Astrocyte (in vitro differentiated cells and primary cell): Measurements from ENCODE around the gene TAF4. TPM values are rescaled to one million over a fixed set of nuclear protein-coding genes. Genes with fewer than 3 reads are reported as not detected.

Experiments used
- DNase-seq: peaks from one replicate; pipeline ENCODE4 v3.0.0-alpha.2; 2010; ENCODE audit warnings: low read depth
- FAIRE-seq: peaks from 2 replicates; lab custom pipeline; 2011; peaks lifted over from hg19 to GRCh38; lab: Jason Lieb, UNC
- H2AFZ ChIP-seq: 2 replicates; pipeline ENCODE4 v1.6.0; 2012; ENCODE audit warnings: low read depth, low read length, inconsistent platforms
- H3K27ac ChIP-seq: 2 replicates; pipeline ENCODE4 v1.5.1; 2011; ENCODE audit warnings: low read depth, low read length, inconsistent platforms
- H3K27me3 ChIP-seq: 2 replicates; pipeline ENCODE4 v1.6.0; 2011; ENCODE audit warnings: low read length, inconsistent platforms; ENCODE audit not compliant: insufficient read depth
- H3K36me3 ChIP-seq: 2 replicates; pipeline ENCODE4 v1.5.1; 2011; ENCODE audit warnings: low read length, inconsistent platforms; ENCODE audit not compliant: insufficient read depth
- H3K4me1 ChIP-seq: 2 replicates; pipeline ENCODE4 v1.5.1; 2011; ENCODE audit warnings: low read length, inconsistent platforms; ENCODE audit not compliant: insufficient read depth
- H3K4me2 ChIP-seq: 2 replicates; pipeline ENCODE4 v1.6.0; 2012; ENCODE audit warnings: low read length, inconsistent platforms
- H3K4me3 ChIP-seq: 2 replicates; pipeline ENCODE4 v1.5.1; 2011; ENCODE audit warnings: low read depth, mild to moderate bottlenecking, low read length, inconsistent platforms; ENCODE audit not compliant: insufficient read depth
- H3K79me2 ChIP-seq: 2 replicates; pipeline ENCODE4 v1.6.0; 2012; ENCODE audit warnings: mild to moderate bottlenecking, low read length, inconsistent platforms; ENCODE audit not compliant: insufficient read depth
- H3K9ac ChIP-seq: 2 replicates; pipeline ENCODE4 v1.6.0; 2012; ENCODE audit warnings: mild to moderate bottlenecking, low read length, inconsistent platforms
- H3K9me3 ChIP-seq: 2 replicates; pipeline ENCODE4 v1.5.1; 2012; ENCODE audit warnings: low read depth, mild to moderate bottlenecking, low read length, inconsistent platforms; ENCODE audit not compliant: insufficient read depth
- H4K20me1 ChIP-seq: 2 replicates; pipeline ENCODE4 v1.6.0; 2012; ENCODE audit warnings: low read length, inconsistent platforms; ENCODE audit not compliant: insufficient read depth
- H3K27ac Mint-ChIP-seq: one replicate; pipeline ENCODE4 v1.8.0; 2021; ENCODE audit warnings: mild to moderate bottlenecking, mixed read lengths; ENCODE audit not compliant: unreplicated experiment
- H3K27me3 Mint-ChIP-seq: one replicate; pipeline ENCODE4 v1.8.0; 2021; ENCODE audit warnings: low read depth, mixed read lengths; ENCODE audit not compliant: unreplicated experiment
- H3K36me3 Mint-ChIP-seq: one replicate; pipeline ENCODE4 v1.8.0; 2021; ENCODE audit warnings: low read depth, mixed read lengths; ENCODE audit not compliant: unreplicated experiment
- H3K4me1 Mint-ChIP-seq: one replicate; pipeline ENCODE4 v1.8.0; 2021; ENCODE audit warnings: low read depth, mixed read lengths; ENCODE audit not compliant: unreplicated experiment
- H3K4me3 Mint-ChIP-seq: one replicate; pipeline ENCODE4 v1.8.0; 2021; ENCODE audit warnings: mild to moderate bottlenecking, moderate library complexity, mixed read lengths; ENCODE audit not compliant: unreplicated experiment
- H3K9me3 Mint-ChIP-seq: one replicate; pipeline ENCODE4 v1.8.0; 2021; ENCODE audit warnings: mild to moderate bottlenecking, mixed read lengths; ENCODE audit not compliant: unreplicated experiment
- CTCF ChIP-seq: IDR thresholded peaks from 2 replicates; pipeline ENCODE4 v1.5.1; 2011; ENCODE audit warnings: low read depth, mild to moderate bottlenecking, inconsistent platforms, low read length, moderate library complexity; ENCODE audit not compliant: insufficient read depth
- EZH2 ChIP-seq: IDR thresholded peaks from 2 replicates; pipeline ENCODE4 v1.6.1; 2012; ENCODE audit warnings: mild to moderate bottlenecking, low read length, inconsistent platforms; ENCODE audit not compliant: insufficient read depth
- total RNA-seq: library from RNA; stranded (reverse); gene quantifications from 2 replicates; pipeline ENCODE4 v1.2.1, GENCODE V29; 2021

The TAF4 gene
- total RNA-seq, 1 donor from 2014 or later = 11.8 TPM

GRCh38 chr20:61938839-61939690 lies 126.6 kb downstream of the TAF4 start:
- Histone ChIP-seq H3K27ac (no peak overlapping the region), H3K27me3 (no peaks in the 10 kb centered on the region), H3K9ac (no peak overlapping the region), H3K79me2 (no peaks in the 10 kb centered on the region), H3K9me3 (no peaks in the 10 kb centered on the region), H3K4me2 (no peak overlapping the region), H3K4me1 (no peaks in the 10 kb centered on the region), H2AFZ (no peak overlapping the region), H3K36me3 (no peaks in the 10 kb centered on the region), H3K4me3 (no peak overlapping the region), H4K20me1 (no peaks in the 10 kb centered on the region)
- H3K27ac Mint-ChIP-seq = no peak overlapping the region
- H3K4me3 Mint-ChIP-seq = no peak overlapping the region
- H3K36me3 Mint-ChIP-seq = peaks cover 2% of the 10 kb centered on the region
- DNase-seq = no peak
- TF ChIP-seq CTCF (no peak), EZH2 (no peak)
- FAIRE-seq = no peak
- H3K4me1 Mint-ChIP-seq = no peaks in the 10 kb centered on the region
- H3K27me3 Mint-ChIP-seq = peaks cover 10% of the 10 kb centered on the region
- H3K9me3 Mint-ChIP-seq = no peaks in the 10 kb centered on the region

GRCh38 chr20:61937963-61938838 lies 127.5 kb downstream of the TAF4 start:
- Histone ChIP-seq H3K79me2 (no peaks in the 10 kb centered on the region), H3K4me3 (no peak overlapping the region), H3K36me3 (no peaks in the 10 kb centered on the region), H3K4me1 (no peaks in the 10 kb centered on the region), H3K9ac (no peak overlapping the region), H2AFZ (no peak overlapping the region), H3K4me2 (no peak overlapping the region), H4K20me1 (no peaks in the 10 kb centered on the region), H3K9me3 (no peaks in the 10 kb centered on the region), H3K27ac (no peak overlapping the region), H3K27me3 (no peaks in the 10 kb centered on the region)
- Mint-ChIP-seq H3K4me1 (no peaks in the 10 kb centered on the region), H3K4me3 (no peak overlapping the region), H3K36me3 (peaks cover 2% of the 10 kb centered on the region), H3K9me3 (no peaks in the 10 kb centered on the region), H3K27ac (no peak overlapping the region), H3K27me3 (peaks cover 10% of the 10 kb centered on the region)
- FAIRE-seq (no peak), DNase-seq (no peak)
- TF ChIP-seq CTCF (no peak), EZH2 (no peak)
